Prostate gland (tissue), 2 donors: ENCODE results near the gene MRPL54. TPM values are rescaled to one million over a fixed set of nuclear protein-coding genes. Genes with fewer than 3 reads are reported as not detected.

Experiments used
- DNase-seq: peaks from one replicate; pipeline ENCODE4 v3.0.0-alpha.2; 2019; ENCODE audit warnings: low spot score
- H3K27ac ChIP-seq, 2 donors: fragments of 200-600 bp; sonication (generic); 2 replicates each; pipeline ENCODE4 v1.5.1; 2017 to 2019
- H3K27me3 ChIP-seq: fragments of 200-600 bp; sonication (generic); replicated peaks from 2 replicates; pipeline ENCODE4 v1.5.1; 2019; ENCODE audit not compliant: insufficient read depth
- H3K36me3 ChIP-seq, 2 donors: fragments of 200-600 bp; sonication (generic); 1 replicate in 1 of 2; 2 replicates in 1 of 2; pipeline versions ENCODE4 v1.5.1 to v1.8.1; 2017 to 2019
- H3K4me1 ChIP-seq: fragments of 200-600 bp; sonication (generic); replicated peaks from 2 replicates; pipeline ENCODE4 v1.5.1; 2019
- H3K4me3 ChIP-seq, 2 donors: fragments of 200-600 bp; sonication (generic); 2 replicates each; pipeline ENCODE4 v1.5.1; 2017 to 2019
- H3K9me3 ChIP-seq: fragments of 200-600 bp; sonication (generic); 2 replicates; pipeline ENCODE4 v1.5.1; 2017
- CTCF ChIP-seq, 4 experiments: fragments of 200-600 bp in 2 of 4; fragments of 450-650 bp in 2 of 4; sonication (generic) in 2 of 4; IDR thresholded peaks; 1 replicate in 3 of 4; 2 replicates in 1 of 4; pipeline ENCODE4 v1.5.1; 2016 to 2019; ENCODE audit warnings: antibody characterized with exemption in 4 of 4, mild to moderate bottlenecking in 2 of 4, moderate library complexity in 2 of 4
- POLR2A ChIP-seq: fragments of 450-650 bp; IDR thresholded peaks from one replicate; pipeline ENCODE4 v1.6.1; 2016; ENCODE audit warnings: antibody characterized with exemption, mild to moderate bottlenecking
- POLR2AphosphoS5 ChIP-seq: sonication (generic); formaldehyde crosslinking; IDR thresholded peaks from one replicate; pipeline ENCODE4 v1.6.1; 2017; ENCODE audit warnings: antibody characterized with exemption
- WGBS: methylation state at CpG from one replicate; pipeline ENCODE4 v1.1.5; 2018; 5-methylcytosine and 5-hydroxymethylcytosine counted together
- intact Hi-C: fragments of 100-400 bp; cut with DNase I; formaldehyde crosslinking; loops from one replicate; pipeline ENCODE4 v1.14.2; 2022
- total RNA-seq, 2 donors: library from RNA; depleted of rRNA; stranded (reverse); fragments of >200 nt; gene quantifications; one replicate each; pipeline ENCODE4 v1.1.0, GENCODE V29; 2016

The MRPL54 gene
- total RNA-seq: 100 to 1,000 TPM in 1 of 2 donors, 10 to 100 TPM in 1; 69.7 to 105 TPM

GRCh38 chr19:3762501-3763459, at the start of gene MRPL54:
TSS of gene MRPL54 (plus strand) at chr19:3762682. CDS start at chr19:3762701, 19 bp downstream.
- Histone ChIP-seq H3K27me3 (no peaks in the 10 kb centered on the region), H3K4me1 (peaks cover 3% of the 10 kb centered on the region), H3K4me3 (peak within 1 kb of the TSS; percentile 66 to 78), H3K27ac (peak within 1 kb of the TSS; percentile 96 to 99), H3K9me3 (no peaks in the 10 kb centered on the region), H3K36me3 (peaks cover 0 to 5% of the 10 kb centered on the region in 2 donors)
- TF ChIP-seq POLR2A: peak; percentile 51
- peak in 2 of 4 experiments; percentile 27 to 28 for TF ChIP-seq CTCF (IDR thresholded peaks at IDR 0.05)
- TF ChIP-seq POLR2AphosphoS5: peak; percentile 96
- DNase-seq: peak; percentile 99
- intact Hi-C loops: loop anchor here (5.0 kb wide), 1 partner anchor 225 kb away; the partner anchor contains the start of gene EEF2
- WGBS: 4% methylated on average over 47 of the region's 47 CpGs

- intact Hi-C loops: no loop called here
- H3K36me3 ChIP-seq: no peaks in the 10 kb centered on the region
Measured at GRCh38 chr19:3716147-3716668, 46.3 kb upstream of the MRPL54 start.

GRCh38 chr19:3719868-3720267, 42.6 kb upstream of the MRPL54 start:
- intact Hi-C loops: no loop called here
- Histone ChIP-seq H3K4me3 (no peak overlapping the region), H3K36me3 (no peaks in the 10 kb centered on the region), H3K4me1 (peaks cover 8% of the 10 kb centered on the region), H3K27me3 (no peaks in the 10 kb centered on the region), H3K9me3 (no peaks in the 10 kb centered on the region), H3K27ac (no peak overlapping the region)
- no peak for TF ChIP-seq POLR2AphosphoS5
- no peak for DNase-seq
- WGBS: 82% methylated on average over 4 of the region's 4 CpGs

More at GRCh38 chr19:3716147-3716668, 46.3 kb upstream of the MRPL54 start:
- Histone ChIP-seq H3K27ac (no peak overlapping the region), H3K4me1 (no peaks in the 10 kb centered on the region), H3K4me3 (no peak overlapping the region), H3K9me3 (no peaks in the 10 kb centered on the region), H3K27me3 (no peaks in the 10 kb centered on the region)
- no peak for DNase-seq
- TF ChIP-seq POLR2AphosphoS5 (no peak), POLR2A (no peak), CTCF (IDR thresholded peaks at IDR 0.05) (no peak)
- WGBS: 86% methylated on average over 16 of the region's 16 CpGs

GRCh38 chr19:3720349-3720917, 42.0 kb upstream of the MRPL54 start:
- no peak for TF ChIP-seq POLR2AphosphoS5
- TF ChIP-seq POLR2A: no peak
- TF ChIP-seq CTCF (IDR thresholded peaks at IDR 0.05): no peak
- no peak for DNase-seq
- Histone ChIP-seq H3K27me3 (no peaks in the 10 kb centered on the region), H3K36me3 (no peaks in the 10 kb centered on the region), H3K9me3 (no peaks in the 10 kb centered on the region), H3K27ac (no peak overlapping the region), H3K4me1 (peaks cover 8% of the 10 kb centered on the region), H3K4me3 (no peak overlapping the region)
- intact Hi-C loops: no loop called here
- 33% methylated on average over 9 of the region's 9 CpGs for WGBS
